CD4-positive, alpha-beta memory T cell (primary cell): ENCODE measurements around the gene CPAMD8. TPM values are rescaled to one million over a fixed set of nuclear protein-coding genes. Genes with fewer than 3 reads are reported as not detected.
A peak's percentile ranks its signal among the peaks of the same experiment; 100 is the strongest.

ENCODE experiments used
- CTCF ChIA-PET: fragments of 350-600 bp; sonication (Branson Sonifier 250); formaldehyde crosslinking; loops from one replicate; lab custom pipeline; 2021; ENCODE audit warnings: inconsistent platforms; ENCODE audit not compliant: partially characterized antibody; lab: Charles Lee
- POLR2A ChIA-PET: fragments of 350-600 bp; sonication (Branson Sonifier 250); formaldehyde crosslinking; loops from one replicate; lab custom pipeline; 2021; ENCODE audit not compliant: partially characterized antibody; lab: Charles Lee
- DNase-seq, 5 donors: peaks; one replicate each; pipeline versions ENCODE4 v3.0.0 to v3.0.0-alpha.2; 2020 to 2022; ENCODE audit warnings: mixed read lengths in 1 of 5
- H3K27ac ChIP-seq: one replicate; pipeline ENCODE4 v1.7.0; 2013; ENCODE audit warnings: low read depth, low read length
- H3K27me3 ChIP-seq: 2 replicates; pipeline ENCODE4 v1.7.0; 2013; ENCODE audit warnings: mild to moderate bottlenecking, low read length, moderate library complexity; ENCODE audit not compliant: insufficient read depth
- H3K36me3 ChIP-seq: 2 replicates; pipeline ENCODE4 v1.7.0; 2013; ENCODE audit warnings: mild to moderate bottlenecking, low read length, moderate library complexity; ENCODE audit not compliant: insufficient read depth
- H3K4me1 ChIP-seq: 2 replicates; pipeline ENCODE4 v1.7.0; 2013; ENCODE audit warnings: mild to moderate bottlenecking, low read length, moderate library complexity; ENCODE audit not compliant: insufficient read depth
- H3K4me3 ChIP-seq, 2 donors: one replicate each; pipeline ENCODE4 v1.7.0; 2013; ENCODE audit warnings: low read length in 2 of 2, mild to moderate bottlenecking in 1 of 2
- H3K9me3 ChIP-seq, 2 donors: one replicate each; pipeline ENCODE4 v1.7.0; 2013; ENCODE audit warnings: low read length in 2 of 2, control low read depth in 1 of 2; ENCODE audit not compliant: control insufficient read depth in 1 of 2
- H3K27ac Mint-ChIP-seq, 7 donors: one replicate each; pipeline ENCODE4 v1.8.0; 2020 to 2021; ENCODE audit warnings: mixed read lengths in 7 of 7, mild to moderate bottlenecking in 6 of 7, inconsistent platforms in 3 of 7, moderate library complexity in 3 of 7
- H3K27me3 Mint-ChIP-seq, 2 donors: one replicate each; pipeline ENCODE4 v1.8.0; 2020 to 2021; ENCODE audit warnings: mixed read lengths in 2 of 2
- H3K36me3 Mint-ChIP-seq, 2 donors: one replicate each; pipeline ENCODE4 v1.8.0; 2020 to 2021; ENCODE audit warnings: mixed read lengths in 2 of 2, inconsistent platforms in 1 of 2, mild to moderate bottlenecking in 1 of 2
- H3K4me1 Mint-ChIP-seq, 4 donors: one replicate each; pipeline ENCODE4 v1.8.0; 2020 to 2021; ENCODE audit warnings: mixed read lengths in 4 of 4, mild to moderate bottlenecking in 1 of 4
- H3K4me3 Mint-ChIP-seq, 8 donors: one replicate each; pipeline ENCODE4 v1.8.0; 2020 to 2021; ENCODE audit warnings: mixed read lengths in 8 of 8, mild to moderate bottlenecking in 7 of 8, moderate library complexity in 6 of 8, inconsistent platforms in 3 of 8
- H3K9me3 Mint-ChIP-seq, 8 donors: one replicate each; pipeline ENCODE4 v1.8.0; 2020 to 2021; ENCODE audit warnings: mixed read lengths in 8 of 8, mild to moderate bottlenecking in 5 of 8, inconsistent platforms in 3 of 8, moderate library complexity in 1 of 8
- intact Hi-C: fragments of 100-400 bp; cut with micrococcal nuclease; formaldehyde crosslinking; loops from one replicate; pipeline ENCODE4 v1.15.1; 2023
- polyA plus RNA-seq, 2 donors: library from polyadenylated mRNA; unstranded; fragments of 300-500 nt; fragmentation: Illumina TruSeq; gene quantifications; one replicate each; pipeline ENCODE4 v1.2.3, GENCODE V29; 2021
- total RNA-seq, 2 experiments: library from RNA; stranded (reverse); gene quantifications; one replicate each; pipeline ENCODE4 v1.2.3, GENCODE V29; 2021

CPAMD8 gene
- total and polyA plus RNA-seq, 4 experiments from 2014 or later = 0.88 to 3.0 (median 1.5) TPM

GRCh38 chr19:16949496-16950023, 77.0 kb downstream of the CPAMD8 start:
- intact Hi-C loops = no loop called here

DNA sequence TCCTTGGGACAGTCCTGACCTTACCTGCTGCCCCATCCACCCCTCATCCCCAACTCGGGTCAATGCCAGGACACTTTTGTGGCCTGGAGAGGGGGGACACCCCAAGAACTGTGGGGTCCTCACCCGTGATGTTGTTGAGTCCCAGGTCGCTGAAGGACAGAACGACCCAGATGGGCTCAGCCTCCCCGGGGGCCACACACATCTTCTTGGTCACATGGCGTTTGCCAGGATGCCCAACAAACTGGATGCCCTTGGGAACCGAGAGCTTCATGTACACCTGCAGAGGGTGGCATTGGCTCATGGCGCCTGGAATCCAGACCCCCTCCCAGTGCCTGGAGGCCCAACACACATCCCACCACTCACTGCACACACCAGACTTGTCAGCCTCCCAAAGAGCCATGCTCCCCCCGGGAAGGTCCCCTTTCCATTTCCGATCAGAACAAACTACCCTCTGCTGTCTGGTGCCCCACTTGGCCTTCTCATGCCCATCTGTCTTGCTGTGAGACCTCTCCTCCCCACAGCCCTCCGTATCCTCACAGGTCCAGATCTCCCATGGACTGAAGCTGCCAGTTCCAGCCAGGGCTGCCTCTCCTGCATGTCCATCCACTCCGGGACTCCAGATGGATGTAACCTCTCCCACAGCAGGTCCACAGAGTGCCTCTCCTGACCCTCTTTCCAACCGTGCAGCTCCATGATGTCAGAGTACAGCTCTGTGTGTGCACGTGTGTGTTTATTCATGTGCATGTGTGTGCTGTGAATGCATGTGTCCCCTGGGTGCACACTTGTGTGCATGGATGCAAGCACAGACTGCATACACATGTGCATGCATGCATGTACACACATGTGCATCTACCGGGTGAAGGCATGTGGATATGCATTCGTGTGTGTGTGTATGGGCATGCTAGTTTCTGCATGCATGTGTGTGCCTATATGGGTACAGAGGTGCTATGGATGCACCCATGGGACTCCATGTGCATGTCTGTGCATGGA, 79.4 kb downstream of the CPAMD8 start:
- Mint-ChIP-seq H3K4me3 (no peak overlapping the region), H3K36me3 (no peaks in the 10 kb centered on the region), H3K27ac (peak overlapping the region in 2 of 7 donors; percentile 52 to 74), H3K27me3 (peaks cover 2 to 13% of the 10 kb centered on the region in 2 donors), H3K9me3 (peaks cover 0 to 3% (median 0%) of the 10 kb centered on the region in 8 donors), H3K4me1 (no peaks in the 10 kb centered on the region)
- ChIA-PET CTCF (no interaction called here), POLR2A (no interaction called here)
- Histone ChIP-seq H3K27ac (no peak overlapping the region), H3K36me3 (no peaks in the 10 kb centered on the region), H3K27me3 (no peaks in the 10 kb centered on the region), H3K4me3 (no peak overlapping the region), H3K9me3 (no peaks in the 10 kb centered on the region), H3K4me1 (no peaks in the 10 kb centered on the region)
- no peak for DNase-seq
- intact Hi-C loops = no loop called here

More at GRCh38 chr19:16949496-16950023, 77.0 kb downstream of the CPAMD8 start:
- no peak overlapping the region for H3K27ac ChIP-seq
- H3K4me1 Mint-ChIP-seq = no peaks in the 10 kb centered on the region
- DNase-seq = no peak
- H3K36me3 Mint-ChIP-seq = no peaks in the 10 kb centered on the region
- H3K36me3 ChIP-seq = no peaks in the 10 kb centered on the region
- peaks cover 0 to 10% (median 8%) of the 10 kb centered on the region in 8 donors for H3K9me3 Mint-ChIP-seq
- no peak overlapping the region for H3K4me3 Mint-ChIP-seq
- H3K27me3 ChIP-seq = no peaks in the 10 kb centered on the region
- CTCF ChIA-PET = interaction anchor here (1.0 kb wide), 1 partner anchor 9 kb away, joined by 3 read pairs; no protein-coding TSS in a partner anchor
- H3K27me3 Mint-ChIP-seq = peaks cover 2 to 16% of the 10 kb centered on the region in 2 donors
- no peaks in the 10 kb centered on the region for H3K9me3 ChIP-seq
- POLR2A ChIA-PET = no interaction called here
- no peaks in the 10 kb centered on the region for H3K4me1 ChIP-seq
- H3K4me3 ChIP-seq = no peak overlapping the region
- peak overlapping the region in 1 of 7 donors; percentile 39 for H3K27ac Mint-ChIP-seq

- Histone ChIP-seq H3K27ac (no peak overlapping the region), H3K36me3 (no peaks in the 10 kb centered on the region), H3K4me3 (no peak overlapping the region), H3K4me1 (no peaks in the 10 kb centered on the region), H3K9me3 (no peaks in the 10 kb centered on the region), H3K27me3 (no peaks in the 10 kb centered on the region)
- H3K4me3 Mint-ChIP-seq = peak overlapping the region in 1 of 8 donors; percentile 31
- no peaks in the 10 kb centered on the region for H3K36me3 Mint-ChIP-seq
- peaks cover 0 to 3% (median 0%) of the 10 kb centered on the region in 8 donors for H3K9me3 Mint-ChIP-seq
- POLR2A ChIA-PET = no interaction called here
- intact Hi-C loops = no loop called here
- H3K4me1 Mint-ChIP-seq = no peaks in the 10 kb centered on the region
- CTCF ChIA-PET = no interaction called here
- no peak for DNase-seq
- H3K27me3 Mint-ChIP-seq = peaks cover 2 to 6% of the 10 kb centered on the region in 2 donors
- H3K27ac Mint-ChIP-seq = no peak overlapping the region
Measured at GRCh38 chr19:16945762-16946465, 80.7 kb downstream of the CPAMD8 start.

DNA sequence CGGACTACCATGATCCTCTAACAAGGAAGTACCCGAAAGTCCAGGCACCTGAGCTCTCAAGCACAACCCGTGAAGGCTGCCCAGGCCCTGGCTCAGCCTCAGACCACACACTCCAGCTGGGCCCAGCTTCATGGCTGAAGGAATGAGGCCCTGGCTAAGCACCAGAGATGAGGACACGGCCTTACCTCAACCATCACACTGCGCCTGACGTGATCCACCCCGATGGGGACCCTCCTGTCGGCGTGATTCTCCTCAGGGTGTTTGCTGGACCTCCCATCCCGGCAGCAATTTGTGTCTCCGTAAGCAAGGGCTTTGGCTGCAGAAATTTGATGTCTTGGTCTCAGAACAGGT, 81.3 kb downstream of the CPAMD8 start:
- H3K36me3 Mint-ChIP-seq = no peaks in the 10 kb centered on the region
- Histone ChIP-seq H3K4me1 (no peaks in the 10 kb centered on the region), H3K4me3 (no peak overlapping the region), H3K27ac (no peak overlapping the region), H3K36me3 (no peaks in the 10 kb centered on the region), H3K9me3 (no peaks in the 10 kb centered on the region), H3K27me3 (no peaks in the 10 kb centered on the region)
- peaks cover 2 to 4% of the 10 kb centered on the region in 2 donors for H3K27me3 Mint-ChIP-seq
- H3K27ac Mint-ChIP-seq = peak overlapping the region in 1 of 7 donors; percentile 64
- DNase-seq = no peak
- peaks cover 0 to 3% (median 0%) of the 10 kb centered on the region in 8 donors for H3K9me3 Mint-ChIP-seq
- POLR2A ChIA-PET = no interaction called here
- intact Hi-C loops = no loop called here
- CTCF ChIA-PET = no interaction called here
- H3K4me3 Mint-ChIP-seq = peak overlapping the region in 1 of 8 donors; percentile 31
- H3K4me1 Mint-ChIP-seq = no peaks in the 10 kb centered on the region

GRCh38 chr19:16944626-16945363, 81.8 kb downstream of the CPAMD8 start:
- H3K27me3 Mint-ChIP-seq = peaks cover 2 to 4% of the 10 kb centered on the region in 2 donors
- Histone ChIP-seq H3K27ac (no peak overlapping the region), H3K9me3 (no peaks in the 10 kb centered on the region), H3K4me1 (no peaks in the 10 kb centered on the region), H3K4me3 (no peak overlapping the region), H3K27me3 (no peaks in the 10 kb centered on the region), H3K36me3 (no peaks in the 10 kb centered on the region)
- POLR2A ChIA-PET = no interaction called here
- intact Hi-C loops = no loop called here
- peak overlapping the region in 1 of 7 donors; percentile 64 for H3K27ac Mint-ChIP-seq
- DNase-seq = no peak
- H3K4me3 Mint-ChIP-seq = no peak overlapping the region
- H3K9me3 Mint-ChIP-seq = peaks cover 0 to 3% (median 0%) of the 10 kb centered on the region in 8 donors
- CTCF ChIA-PET = no interaction called here
- no peaks in the 10 kb centered on the region for H3K4me1 Mint-ChIP-seq
- H3K36me3 Mint-ChIP-seq = no peaks in the 10 kb centered on the region

DNA sequence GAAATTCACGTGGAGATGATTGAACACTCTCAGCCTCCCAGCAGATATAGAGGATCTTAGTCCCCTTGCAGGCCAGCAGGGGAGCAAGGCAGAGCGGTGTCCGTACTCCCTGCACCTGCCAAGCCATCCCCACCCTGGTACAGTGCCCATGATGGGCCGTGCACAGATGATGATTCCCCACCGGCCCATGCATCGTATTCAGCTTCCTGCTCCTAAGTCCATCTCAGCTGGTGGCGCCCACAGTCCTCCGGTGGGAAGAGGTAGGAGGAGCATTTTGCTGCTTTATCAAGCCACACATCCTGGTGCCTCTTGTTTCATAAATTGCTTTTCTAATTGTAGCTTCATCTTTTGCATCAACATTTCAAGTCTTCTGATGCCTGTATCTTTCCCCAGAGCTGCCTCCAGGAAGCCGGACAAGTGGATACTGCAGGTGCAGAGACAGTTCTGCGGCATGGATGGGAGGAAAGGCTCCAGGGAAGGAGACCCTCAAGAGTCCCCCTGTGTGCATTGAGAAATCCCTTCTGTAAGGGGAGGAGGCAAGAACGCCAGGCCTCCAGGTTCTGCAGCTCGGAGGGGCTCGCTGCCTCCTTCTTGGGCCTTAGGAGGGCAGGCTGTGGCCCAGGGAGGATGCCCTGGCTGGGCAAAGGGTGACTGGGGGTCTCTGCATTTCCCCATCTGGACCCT, 82.5 kb downstream of the CPAMD8 start:
- CTCF ChIA-PET = no interaction called here
- POLR2A ChIA-PET = no interaction called here

More for the DNA sequence above, 82.5 kb downstream of the CPAMD8 start:
- DNase-seq = no peak
- Mint-ChIP-seq H3K4me3 (no peak overlapping the region), H3K9me3 (peaks cover 0 to 3% (median 0%) of the 10 kb centered on the region in 8 donors), H3K4me1 (no peaks in the 10 kb centered on the region), H3K36me3 (no peaks in the 10 kb centered on the region), H3K27me3 (no peaks in the 10 kb centered on the region), H3K27ac (no peak overlapping the region)
- Histone ChIP-seq H3K27me3 (no peaks in the 10 kb centered on the region), H3K36me3 (no peaks in the 10 kb centered on the region), H3K4me1 (no peaks in the 10 kb centered on the region), H3K27ac (no peak overlapping the region), H3K9me3 (no peaks in the 10 kb centered on the region), H3K4me3 (no peak overlapping the region)
- intact Hi-C loops = no loop called here
